K562 (cell line): ENCODE data around the gene EBNA1BP2. TPM values are rescaled to one million over a fixed set of nuclear protein-coding genes. Genes with fewer than 3 reads are reported as not detected.

Experiments used
- ATAC-seq: fragments of 200-7000 bp; cut with Tn5 transposase; 3 replicates; pipeline ENCODE4 v1.9.1; 2020; ENCODE audit warnings: moderate library complexity
- BruUV-seq: library from RNA; stranded (reverse); fragments of 400-500 nt; replicated peaks from 2 replicates; lab custom pipeline; 2021; lab: Mats Ljungman, UMichigan
- CTCF ChIA-PET: fragments of 300-600 bp; formaldehyde crosslinking; extraction: SDS; loops from one replicate; lab custom pipeline; 2021; ENCODE audit warnings: low intra/inter-chr PET ratio; lab: Yijun Ruan, JAX
- POLR2A ChIA-PET: fragments of 300-600, 350-650 bp; sonication (Branson Sonifier 250); formaldehyde crosslinking; extraction: SDS; loops from one replicate; lab custom pipeline; 2021; ENCODE audit warnings: antibody characterized with exemption, inconsistent platforms; lab: Yijun Ruan, JAX
- DNase-seq, 4 experiments: peaks; one replicate each; pipeline versions ENCODE4 v3.0.0 to v3.0.0-alpha.2; 2011 to 2018; ENCODE audit warnings: low spot score in 3 of 4, mixed read lengths in 3 of 4; ENCODE audit errors: extremely low read depth in 1 of 4
- FAIRE-seq: peaks from 2 replicates; lab custom pipeline; 2011; peaks lifted over from hg19 to GRCh38; lab: Jason Lieb, UNC
- H2AFZ ChIP-seq: 2 replicates; pipeline ENCODE4 v1.6.0; 2011; ENCODE audit warnings: low read depth, low read length, control low read depth, inconsistent platforms
- H3K27ac ChIP-seq: fragments of 200-600 bp; 3 replicates; pipeline ENCODE4 v1.8.0; 2011; ENCODE audit warnings: low read depth, mild to moderate bottlenecking, control low read depth, inconsistent platforms, low read length, moderate library complexity, mixed read lengths; ENCODE audit errors: extremely low read depth
- H3K27me3 ChIP-seq, 2 experiments: fragments of 300-600 bp in 1 of 2; 2 replicates in 1 of 2; 3 replicates in 1 of 2; pipeline versions ENCODE4 v1.6.0 to v1.8.0; 2011; ENCODE audit warnings: inconsistent platforms in 2 of 2, low read length in 2 of 2, mild to moderate bottlenecking in 1 of 2, mixed read lengths in 1 of 2, moderate library complexity in 1 of 2; ENCODE audit not compliant: control insufficient read depth in 2 of 2, insufficient read depth in 2 of 2
- H3K36me3 ChIP-seq: fragments of 300-600 bp; 3 replicates; pipeline ENCODE4 v1.8.0; 2011; ENCODE audit warnings: mild to moderate bottlenecking, low read length, inconsistent platforms; ENCODE audit not compliant: control insufficient read depth, insufficient read depth
- H3K4me1 ChIP-seq, 2 experiments: fragments of 200-600 bp in 1 of 2; replicated peaks in 1 of 2; 2 replicates in 1 of 2; 3 replicates in 1 of 2; pipeline versions ENCODE4 v1.5.1 to v1.8.0; 2011; ENCODE audit warnings: inconsistent platforms in 2 of 2, low read length in 2 of 2, mild to moderate bottlenecking in 1 of 2, mixed read lengths in 1 of 2, moderate library complexity in 1 of 2; ENCODE audit not compliant: control insufficient read depth in 2 of 2, insufficient read depth in 2 of 2
- H3K4me2 ChIP-seq: 2 replicates; pipeline ENCODE4 v1.6.1; 2011; ENCODE audit warnings: low read length, control low read depth, inconsistent platforms, mixed read lengths; ENCODE audit not compliant: insufficient read depth
- H3K4me3 ChIP-seq: fragments of 200-600 bp; sonication (generic), shearing (Covaris generic); 2 replicates; pipeline ENCODE4 v1.5.1; 2016; ENCODE audit warnings: control low read depth, inconsistent platforms
- H3K79me2 ChIP-seq: fragments of 200-600 bp; 3 replicates; pipeline ENCODE4 v1.8.0; 2011; ENCODE audit warnings: low read length, inconsistent platforms; ENCODE audit not compliant: control insufficient read depth, insufficient read depth
- H3K9ac ChIP-seq, 2 experiments: 2 replicates each; pipeline versions ENCODE4 v1.6.0 to v1.6.1; 2011; ENCODE audit warnings: low read depth in 2 of 2, low read length in 2 of 2, control low read depth in 1 of 2, inconsistent platforms in 1 of 2, mild to moderate bottlenecking in 1 of 2, mixed read lengths in 1 of 2; ENCODE audit not compliant: insufficient read depth in 1 of 2
- H3K9me1 ChIP-seq: one replicate; pipeline ENCODE4 v1.6.0; 2011; ENCODE audit warnings: inconsistent platforms, mild to moderate bottlenecking, low read length, moderate library complexity; ENCODE audit not compliant: control insufficient read depth, insufficient read depth
- H3K9me3 ChIP-seq: replicated peaks from 2 replicates; pipeline ENCODE4 v1.5.1; 2011; ENCODE audit warnings: low read depth, low read length, inconsistent platforms; ENCODE audit not compliant: control insufficient read depth, insufficient read depth
- H4K20me1 ChIP-seq: replicated peaks from 2 replicates; pipeline ENCODE4 v1.6.1; 2011; ENCODE audit warnings: low read length, inconsistent platforms, mixed read lengths; ENCODE audit not compliant: control insufficient read depth, insufficient read depth
- BMI1 ChIP-seq: fragments of 150-350 bp; IDR thresholded peaks from 2 replicates; pipeline ENCODE4 v1.6.1; 2014; ENCODE audit warnings: low read length
- CSDE1 ChIP-seq, 2 experiments: fragments of 450-650 bp; IDR thresholded peaks; 2 replicates each; pipeline ENCODE4 v1.6.1; 2016; ENCODE audit warnings: mild to moderate bottlenecking in 1 of 2
- HNRNPLL ChIP-seq: fragments of 200-400 bp; formaldehyde crosslinking; IDR thresholded peaks from 2 replicates; pipeline ENCODE4 v1.6.1; 2017; ENCODE audit warnings: low read length, low read depth, mild to moderate bottlenecking; ENCODE audit not compliant: poor library complexity, severe bottlenecking
- MXI1 ChIP-seq: IDR thresholded peaks from 2 replicates; pipeline ENCODE4 v1.6.1; 2011; ENCODE audit warnings: low read depth, mild to moderate bottlenecking, improper control_type of control experiment, low read length
- MYNN ChIP-seq, 2 experiments: sonication (generic); formaldehyde crosslinking in 1 of 2; IDR thresholded peaks; 2 replicates each; pipeline versions ENCODE4 v1.5.0 to v1.6.1; 2016 to 2020; ENCODE audit warnings: antibody characterized with exemption in 1 of 2, missing genetic modification reagents in 1 of 2
- NEUROD1 ChIP-seq: fragments of 150-350 bp; IDR thresholded peaks from 2 replicates; pipeline ENCODE4 v1.6.1; 2014; ENCODE audit warnings: borderline replicate concordance, low read length, low read depth; ENCODE audit not compliant: partially characterized antibody
- NUFIP1 ChIP-seq: fragments of 450-650 bp; IDR thresholded peaks from 2 replicates; pipeline ENCODE4 v1.6.1; 2018; ENCODE audit not compliant: partially characterized antibody
- PHF21A ChIP-seq: fragments of 450-650 bp; IDR thresholded peaks from 2 replicates; pipeline ENCODE4 v1.6.1; 2017; ENCODE audit warnings: low read depth, borderline replicate concordance
- RBM22 ChIP-seq: fragments of 200-400 bp; formaldehyde crosslinking; IDR thresholded peaks from 2 replicates; pipeline ENCODE4 v1.6.1; 2018; ENCODE audit warnings: low read length, low read depth; ENCODE audit not compliant: poor library complexity, severe bottlenecking
- RFX1 ChIP-seq: fragments of 450-650 bp; IDR thresholded peaks from 2 replicates; pipeline ENCODE4 v1.6.1; 2016; ENCODE audit warnings: mild to moderate bottlenecking, moderate library complexity
- ZNF57 ChIP-seq: fragments of 450-650 bp; formaldehyde crosslinking; IDR thresholded peaks from 2 replicates; pipeline ENCODE4 v1.4.0; 2020; ENCODE audit warnings: mild to moderate bottlenecking, moderate library complexity
- WGBS: fragments of 100-300 bp; shearing (Covaris generic); methylation state at CpG from one replicate; pipeline ENCODE4 v1.1.6; 2016; ENCODE audit warnings: low coverage, mixed read lengths; ENCODE audit not compliant: insufficient coverage; ENCODE audit errors: missing lambda C conversion rate; 5-methylcytosine and 5-hydroxymethylcytosine counted together
- in situ Hi-C: fragments of 300-500 bp; cut with MboI; formaldehyde crosslinking; loops from 4 replicates; pipeline ENCODE4 v1.15.0; 2018; ENCODE audit warnings: inconsistent platforms, mixed read lengths
- intact Hi-C: fragments of 100-400 bp; cut with micrococcal nuclease; formaldehyde crosslinking; loops from 2 replicates; pipeline ENCODE4 v1.14.2; 2022
- polyA plus RNA-seq, 8 experiments: library from polyadenylated mRNA; depleted of rRNA in 4 of 8; stranded (reverse) in 5 of 8; unstranded in 3 of 8; fragments of >200 nt; fragmentation: Nextera tagmentation in 2 of 8; fragmentation: Illumina TruSeq in 1 of 8; extraction: Ambion mirVana in 2 of 8; extraction: Trizol in 1 of 8; gene quantifications; 2 replicates each; pipeline versions ENCODE4 v1.2.1 to v1.2.3, GENCODE V29; 2011 to 2014; ENCODE audit warnings: inconsistent platforms in 1 of 8, missing spikeins in 1 of 8
- total RNA-seq, 7 experiments: library from RNA; depleted of rRNA in 6 of 7; stranded (reverse); fragments of >200 nt in 6 of 7; fragmentation: Illumina TruSeq in 2 of 7; extraction: Trizol in 2 of 7; gene quantifications; 2 replicates each; pipeline versions ENCODE4 v1.2.1 to v1.2.3, GENCODE V29; 2011 to 2021; ENCODE audit warnings: low replicate concordance in 1 of 7
- TF ChIP-seq, protein P1 (sequence below): sonication (generic); formaldehyde crosslinking; IDR thresholded peaks from 2 replicates; pipeline ENCODE4 v1.5.0; 2020; ENCODE audit warnings: missing genetic modification reagents
- TF ChIP-seq, protein P2 (sequence below): IDR thresholded peaks from 3 replicates; pipeline ENCODE4 v1.6.1; 2011; ENCODE audit warnings: borderline replicate concordance, mild to moderate bottlenecking, moderate library complexity; ENCODE audit not compliant: insufficient read length; ENCODE audit errors: extremely low read depth
- TF ChIP-seq, protein P3 (sequence below): fragments of 450-650 bp; IDR thresholded peaks from 2 replicates; pipeline ENCODE4 v1.6.1; 2016; ENCODE audit warnings: borderline replicate concordance

Gene EBNA1BP2
- total and polyA plus RNA-seq, 9 of the 15 experiments (the other 6 are each of a cell fraction or from before 2014, with no cell fraction given): 95.2 to 349 (median 249) TPM

DNA sequence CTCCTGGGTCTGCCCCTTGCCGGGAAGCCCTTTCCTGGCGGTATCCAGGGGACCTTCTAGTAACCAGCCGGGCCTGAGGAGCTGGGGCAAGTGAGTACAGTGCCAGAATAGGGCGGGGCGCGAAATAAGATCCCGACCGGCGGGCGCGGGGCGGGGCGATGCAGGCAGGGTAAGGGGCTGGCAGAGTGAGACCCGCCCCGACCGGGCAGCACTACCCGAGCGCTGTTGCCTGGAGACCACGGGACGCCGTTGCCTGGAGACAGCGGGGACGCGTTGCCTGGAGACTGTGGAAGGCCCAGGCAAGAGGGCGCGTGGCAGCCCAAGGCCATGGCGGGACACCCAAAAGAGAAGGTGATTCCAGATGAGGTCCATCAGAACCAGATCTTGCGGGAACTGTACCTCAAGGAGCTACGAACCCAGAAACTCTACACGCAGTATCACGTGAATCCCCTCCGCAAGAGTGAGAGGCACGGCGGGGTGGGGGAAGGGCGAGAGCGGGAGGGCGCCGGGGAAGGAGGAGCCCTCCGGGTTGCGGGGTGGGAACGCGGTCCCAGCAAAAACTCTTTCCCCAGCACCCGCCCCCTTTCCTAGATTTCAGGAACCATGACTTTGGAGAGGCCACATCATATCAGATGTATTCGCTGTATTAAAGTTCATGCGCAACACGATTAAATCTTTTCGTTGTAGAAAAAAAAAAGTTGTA, 24.3 kb downstream of the EBNA1BP2 start:
- WGBS: 17% methylated on average over 42 of the region's 47 CpGs
- intact Hi-C loops (no loop called here), in situ Hi-C loops (no loop called here)
- TF ChIP-seq, protein P1, sequence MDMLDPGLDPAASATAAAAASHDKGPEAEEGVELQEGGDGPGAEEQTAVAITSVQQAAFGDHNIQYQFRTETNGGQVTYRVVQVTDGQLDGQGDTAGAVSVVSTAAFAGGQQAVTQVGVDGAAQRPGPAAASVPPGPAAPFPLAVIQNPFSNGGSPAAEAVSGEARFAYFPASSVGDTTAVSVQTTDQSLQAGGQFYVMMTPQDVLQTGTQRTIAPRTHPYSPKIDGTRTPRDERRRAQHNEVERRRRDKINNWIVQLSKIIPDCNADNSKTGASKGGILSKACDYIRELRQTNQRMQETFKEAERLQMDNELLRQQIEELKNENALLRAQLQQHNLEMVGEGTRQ: 0 out of 2 replicates have a peak, but pooled peaks have one; percentile 1
- no peak for TF ChIP-seq NUFIP1
- TF ChIP-seq RFX1: peak; percentile 95
- peak; percentile 90 for TF ChIP-seq HNRNPLL
- TF ChIP-seq MYNN (IDR thresholded peaks at IDR 0.05): peak; percentile 93
- TF ChIP-seq MYNN (CRISPR knock-in tag; IDR thresholded peaks at IDR 0.05): 0 out of 2 replicates have a peak, but pooled peaks have one; percentile 60
- TF ChIP-seq PHF21A: no peak
- TF ChIP-seq, protein P2, sequence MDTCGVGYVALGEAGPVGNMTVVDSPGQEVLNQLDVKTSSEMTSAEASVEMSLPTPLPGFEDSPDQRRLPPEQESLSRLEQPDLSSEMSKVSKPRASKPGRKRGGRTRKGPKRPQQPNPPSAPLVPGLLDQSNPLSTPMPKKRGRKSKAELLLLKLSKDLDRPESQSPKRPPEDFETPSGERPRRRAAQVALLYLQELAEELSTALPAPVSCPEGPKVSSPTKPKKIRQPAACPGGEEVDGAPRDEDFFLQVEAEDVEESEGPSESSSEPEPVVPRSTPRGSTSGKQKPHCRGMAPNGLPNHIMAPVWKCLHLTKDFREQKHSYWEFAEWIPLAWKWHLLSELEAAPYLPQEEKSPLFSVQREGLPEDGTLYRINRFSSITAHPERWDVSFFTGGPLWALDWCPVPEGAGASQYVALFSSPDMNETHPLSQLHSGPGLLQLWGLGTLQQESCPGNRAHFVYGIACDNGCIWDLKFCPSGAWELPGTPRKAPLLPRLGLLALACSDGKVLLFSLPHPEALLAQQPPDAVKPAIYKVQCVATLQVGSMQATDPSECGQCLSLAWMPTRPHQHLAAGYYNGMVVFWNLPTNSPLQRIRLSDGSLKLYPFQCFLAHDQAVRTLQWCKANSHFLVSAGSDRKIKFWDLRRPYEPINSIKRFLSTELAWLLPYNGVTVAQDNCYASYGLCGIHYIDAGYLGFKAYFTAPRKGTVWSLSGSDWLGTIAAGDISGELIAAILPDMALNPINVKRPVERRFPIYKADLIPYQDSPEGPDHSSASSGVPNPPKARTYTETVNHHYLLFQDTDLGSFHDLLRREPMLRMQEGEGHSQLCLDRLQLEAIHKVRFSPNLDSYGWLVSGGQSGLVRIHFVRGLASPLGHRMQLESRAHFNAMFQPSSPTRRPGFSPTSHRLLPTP: no peak
- no peak for TF ChIP-seq ZNF57 (CRISPR knock-in tag)
- TF ChIP-seq MXI1: peak; percentile 96
- peak; percentile 96 for TF ChIP-seq RBM22
- peak; percentile 65 for TF ChIP-seq NEUROD1
- TF ChIP-seq BMI1: peak; percentile 86
- TF ChIP-seq CSDE1 (IDR thresholded peaks at IDR 0.05): peak in 1 of 2 experiments; percentile 87; a peak in 2 of 4 replicates
- TF ChIP-seq, protein P3, sequence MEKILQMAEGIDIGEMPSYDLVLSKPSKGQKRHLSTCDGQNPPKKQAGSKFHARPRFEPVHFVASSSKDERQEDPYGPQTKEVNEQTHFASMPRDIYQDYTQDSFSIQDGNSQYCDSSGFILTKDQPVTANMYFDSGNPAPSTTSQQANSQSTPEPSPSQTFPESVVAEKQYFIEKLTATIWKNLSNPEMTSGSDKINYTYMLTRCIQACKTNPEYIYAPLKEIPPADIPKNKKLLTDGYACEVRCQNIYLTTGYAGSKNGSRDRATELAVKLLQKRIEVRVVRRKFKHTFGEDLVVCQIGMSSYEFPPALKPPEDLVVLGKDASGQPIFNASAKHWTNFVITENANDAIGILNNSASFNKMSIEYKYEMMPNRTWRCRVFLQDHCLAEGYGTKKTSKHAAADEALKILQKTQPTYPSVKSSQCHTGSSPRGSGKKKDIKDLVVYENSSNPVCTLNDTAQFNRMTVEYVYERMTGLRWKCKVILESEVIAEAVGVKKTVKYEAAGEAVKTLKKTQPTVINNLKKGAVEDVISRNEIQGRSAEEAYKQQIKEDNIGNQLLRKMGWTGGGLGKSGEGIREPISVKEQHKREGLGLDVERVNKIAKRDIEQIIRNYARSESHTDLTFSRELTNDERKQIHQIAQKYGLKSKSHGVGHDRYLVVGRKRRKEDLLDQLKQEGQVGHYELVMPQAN: peak; percentile 36; the same call in 1 of the 2 replicates
- POLR2A ChIA-PET: no interaction called here
- H2AFZ ChIP-seq: no peak overlapping the region
- no TSS peak for BruUV-seq
- ATAC-seq: peak; percentile 58
- peak overlapping the region in 1 of 2 experiments; percentile 23; a peak in 1 of 4 replicates for H3K9ac ChIP-seq
- H3K9me3 ChIP-seq: no peaks in the 10 kb centered on the region
- H3K27me3 ChIP-seq: peaks cover 49 to 57% of the 10 kb centered on the region in 2 experiments
- no peaks in the 10 kb centered on the region for H3K79me2 ChIP-seq
- DNase-seq: peak; percentile 25 to 67 (median 46)
- H3K9me1 ChIP-seq: no peaks in the 10 kb centered on the region
- H3K4me3 ChIP-seq: no peak overlapping the region
- 0 out of 2 replicates have a peak, but pooled peaks cover 3% of the 10 kb centered on the region for H4K20me1 ChIP-seq
- FAIRE-seq: no peak
- H3K4me2 ChIP-seq: peak overlapping the region; percentile 28; the same call in 1 of the 2 replicates
- CTCF ChIA-PET: no interaction called here
- H3K36me3 ChIP-seq: no peaks in the 10 kb centered on the region
- H3K4me1 ChIP-seq: peaks cover 0 to 6% of the 10 kb centered on the region in 2 experiments; a peak in 2 of 5 replicates
- no peak overlapping the region for H3K27ac ChIP-seq
